Lung (tissue), 12 donors: ENCODE measurements around the gene COMMD1. TPM values are rescaled to one million over a fixed set of nuclear protein-coding genes. Genes with fewer than 3 reads are reported as not detected.
"Not testable (repeated sequence)": the region's sequence is repeated elsewhere in the genome, so short reads cannot be mapped to it uniquely, and the experiment has no call there.

Experiments used
- ATAC-seq: fragments of 200-7000 bp; cut with Tn5 transposase; one replicate; pipeline ENCODE4 v1.9.1; 2020; ENCODE audit warnings: moderate number of reproducible peaks; ENCODE audit not compliant: insufficient read depth, low FRiP score
- DNase-seq, 3 donors: peaks; one replicate each; pipeline ENCODE4 v3.0.0-alpha.2; 2013 to 2017
- H3K27ac ChIP-seq, 2 donors: one replicate each; pipeline ENCODE4 v1.5.1; 2013; ENCODE audit warnings: mild to moderate bottlenecking in 2 of 2, moderate library complexity in 2 of 2, control low read depth in 1 of 2, inconsistent platforms in 1 of 2, low read depth in 1 of 2, low read length in 1 of 2
- H3K27me3 ChIP-seq, 3 donors: one replicate each; pipeline ENCODE4 v1.5.1; 2013; ENCODE audit warnings: low read length in 2 of 3; ENCODE audit not compliant: control insufficient read depth in 3 of 3, insufficient read depth in 3 of 3
- H3K36me3 ChIP-seq, 4 donors: one replicate each; pipeline ENCODE4 v1.5.1; 2013; ENCODE audit warnings: low read length in 4 of 4, mild to moderate bottlenecking in 1 of 4, moderate library complexity in 1 of 4; ENCODE audit not compliant: control insufficient read depth in 4 of 4, insufficient read depth in 4 of 4
- H3K4me1 ChIP-seq, 5 donors: one replicate each; pipeline ENCODE4 v1.5.1; 2013; ENCODE audit warnings: low read length in 5 of 5, mild to moderate bottlenecking in 2 of 5, moderate library complexity in 1 of 5; ENCODE audit not compliant: control insufficient read depth in 5 of 5, insufficient read depth in 5 of 5
- H3K4me3 ChIP-seq: one replicate; pipeline ENCODE4 v1.5.1; 2013; ENCODE audit warnings: mild to moderate bottlenecking, control low read depth, moderate library complexity
- H3K9ac ChIP-seq, 2 donors: one replicate each; pipeline ENCODE4 v1.5.1; 2013; ENCODE audit warnings: low read length in 2 of 2, control low read depth in 1 of 2; ENCODE audit not compliant: insufficient read depth in 1 of 2
- H3K9me3 ChIP-seq, 4 donors: one replicate each; pipeline ENCODE4 v1.5.1; 2013; ENCODE audit warnings: low read length in 3 of 4, mild to moderate bottlenecking in 1 of 4, moderate library complexity in 1 of 4; ENCODE audit not compliant: control insufficient read depth in 4 of 4, insufficient read depth in 3 of 4
- WGBS, 2 donors: extraction: QIAGEN DNeasy Blood & Tissue Kit; methylation state at CpG; one replicate each; pipeline ENCODE4 v1.1.7; 2013; 5-methylcytosine and 5-hydroxymethylcytosine counted together
- polyA plus RNA-seq, 2 donors: library from polyadenylated mRNA; stranded (reverse); fragments of 200-250 nt; gene quantifications; one replicate each; pipeline ENCODE4 v1.2.1, GENCODE V29; 2013
- total RNA-seq, 2 donors: library from RNA; depleted of rRNA in 1 of 2; stranded (reverse); fragments of >200 nt in 1 of 2; gene quantifications; one replicate each; pipeline ENCODE4 v1.2.1, GENCODE V29; 2014 to 2021
- TF ChIP-seq, protein P1 (sequence below): IDR thresholded peaks from 2 replicates; pipeline ENCODE4 v1.5.1; 2012; ENCODE audit warnings: mild to moderate bottlenecking; ENCODE audit errors: control extremely low read depth, extremely low read depth
- donor health status: control.
- donor health status: control.
- donor health status: Bipolar disorder and iron deficiency.
- donor health status: healthy.
- donor health status: DM: yes; HTN: yes; CAD: no.

COMMD1 gene
- total and polyA plus RNA-seq, 4 donors = 31.0 to 41.7 (median 35.2) TPM

GRCh38 chr2:62143696-62144095 lies 238.2 kb downstream of the COMMD1 start:
- no peaks in the 10 kb centered on the region for H3K27me3 ChIP-seq
- no peak overlapping the region for H3K9ac ChIP-seq
- no peak overlapping the region for H3K27ac ChIP-seq
- no peak for DNase-seq
- peaks cover 0 to 1% (median 0%) of the 10 kb centered on the region in 5 donors for H3K4me1 ChIP-seq
- TF ChIP-seq, protein P1, sequence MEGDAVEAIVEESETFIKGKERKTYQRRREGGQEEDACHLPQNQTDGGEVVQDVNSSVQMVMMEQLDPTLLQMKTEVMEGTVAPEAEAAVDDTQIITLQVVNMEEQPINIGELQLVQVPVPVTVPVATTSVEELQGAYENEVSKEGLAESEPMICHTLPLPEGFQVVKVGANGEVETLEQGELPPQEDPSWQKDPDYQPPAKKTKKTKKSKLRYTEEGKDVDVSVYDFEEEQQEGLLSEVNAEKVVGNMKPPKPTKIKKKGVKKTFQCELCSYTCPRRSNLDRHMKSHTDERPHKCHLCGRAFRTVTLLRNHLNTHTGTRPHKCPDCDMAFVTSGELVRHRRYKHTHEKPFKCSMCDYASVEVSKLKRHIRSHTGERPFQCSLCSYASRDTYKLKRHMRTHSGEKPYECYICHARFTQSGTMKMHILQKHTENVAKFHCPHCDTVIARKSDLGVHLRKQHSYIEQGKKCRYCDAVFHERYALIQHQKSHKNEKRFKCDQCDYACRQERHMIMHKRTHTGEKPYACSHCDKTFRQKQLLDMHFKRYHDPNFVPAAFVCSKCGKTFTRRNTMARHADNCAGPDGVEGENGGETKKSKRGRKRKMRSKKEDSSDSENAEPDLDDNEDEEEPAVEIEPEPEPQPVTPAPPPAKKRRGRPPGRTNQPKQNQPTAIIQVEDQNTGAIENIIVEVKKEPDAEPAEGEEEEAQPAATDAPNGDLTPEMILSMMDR = no peak
- no peaks in the 10 kb centered on the region for H3K9me3 ChIP-seq
- no peak for ATAC-seq
- peaks cover 0 to 3% (median 0%) of the 10 kb centered on the region in 4 donors for H3K36me3 ChIP-seq
- H3K4me3 ChIP-seq = no peak overlapping the region

GRCh38 chr2:62144689-62145477 lies 239.4 kb downstream of the COMMD1 start:
- Histone ChIP-seq H3K4me3 (no peak overlapping the region), H3K36me3 (peaks cover 0 to 3% (median 0%) of the 10 kb centered on the region in 4 donors), H3K4me1 (peaks cover 0 to 1% (median 0%) of the 10 kb centered on the region in 5 donors), H3K9me3 (no peaks in the 10 kb centered on the region), H3K9ac (no peak overlapping the region), H3K27ac (no peak overlapping the region), H3K27me3 (no peaks in the 10 kb centered on the region)
- DNase-seq = no peak
- TF ChIP-seq, protein P1 = no peak
- ATAC-seq = no peak
- 95 to 97% methylated on average over 5 of the region's 5 CpGs for WGBS, 2 donors

DNA sequence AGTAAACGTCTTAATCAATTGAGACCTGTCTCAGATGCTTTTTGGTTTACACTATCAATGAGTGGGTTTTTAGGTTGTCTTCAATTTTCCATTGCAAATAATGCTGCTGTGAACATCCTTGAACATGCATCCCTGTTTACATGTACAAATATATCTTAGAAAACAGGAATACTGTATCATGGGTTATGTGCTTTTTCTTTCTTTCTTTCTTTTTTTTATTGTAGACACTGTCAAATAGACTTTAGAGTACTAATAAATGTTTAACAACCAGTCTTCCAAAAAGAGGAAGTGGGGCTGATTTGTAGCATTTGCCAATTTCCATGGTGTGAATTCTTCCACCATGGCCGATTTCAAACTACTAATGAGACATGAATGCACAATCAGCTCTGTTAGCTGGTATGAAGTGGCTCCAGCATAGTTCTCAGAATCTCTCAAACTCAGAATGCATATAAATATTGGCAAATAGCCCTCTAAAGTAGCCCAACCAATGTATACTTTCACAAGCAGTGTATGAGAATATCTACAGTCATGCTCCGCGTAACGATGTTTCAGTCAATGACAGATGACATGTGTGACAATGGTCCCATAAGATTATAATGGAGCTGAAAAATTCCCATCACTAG lies 240.1 kb downstream of the COMMD1 start:
- WGBS, 2 donors = 86 to 93% methylated on average over 5 of the region's 5 CpGs
- H3K4me1 ChIP-seq = peaks cover 0 to 6% (median 0%) of the 10 kb centered on the region in 5 donors

GRCh38 chr2:62146790-62147189 lies 241.3 kb downstream of the COMMD1 start:
- peaks cover 0 to 12% (median 0%) of the 10 kb centered on the region in 5 donors for H3K4me1 ChIP-seq
- 88 to 97% methylated on average over 7 of the region's 7 CpGs for WGBS, 2 donors
- DNase-seq, H3K9ac ChIP-seq, H3K4me3 ChIP-seq, H3K27ac ChIP-seq, ATAC-seq, H3K9me3 ChIP-seq, H3K36me3 ChIP-seq, H3K27me3 ChIP-seq: not testable (repeated sequence)

More for the DNA sequence above, 240.1 kb downstream of the COMMD1 start:
- Histone ChIP-seq H3K27ac (no peak overlapping the region), H3K9me3 (no peaks in the 10 kb centered on the region), H3K27me3 (no peaks in the 10 kb centered on the region), H3K36me3 (peaks cover 0 to 3% (median 0%) of the 10 kb centered on the region in 4 donors), H3K4me3 (no peak overlapping the region), H3K9ac (no peak overlapping the region)
- DNase-seq = no peak
- ATAC-seq = no peak
- TF ChIP-seq, protein P1 = no peak
